HG03196 (cell line): ENCODE results near the gene MEF2D.

ENCODE experiments used
- ATAC-seq: cut with Tn5 transposase; IDR thresholded peaks from one replicate; pipeline ENCODE4 v1.9.1; 2021; ENCODE audit not compliant: unreplicated experiment

The MEF2D gene

GRCh38 chr1:156471496-156472490, 28.8 kb downstream of the MEF2D start:
- no peak for ATAC-seq

- no peak for ATAC-seq
Measured at GRCh38 chr1:156470473-156470872, 30.1 kb downstream of the MEF2D start.

GRCh38 chr1:156468693-156469345, 31.8 kb downstream of the MEF2D start:
- ATAC-seq: no peak

- ATAC-seq: no peak
Measured at GRCh38 chr1:156467906-156468305, 32.7 kb downstream of the MEF2D start.

- no peak for ATAC-seq
Measured at GRCh38 chr1:156467385-156467784, 33.2 kb downstream of the MEF2D start.

- ATAC-seq: no peak
Measured at GRCh38 chr1:156465747-156466365, 34.7 kb downstream of the MEF2D start.

GRCh38 chr1:156464825-156465452, 35.6 kb downstream of the MEF2D start:
- no peak for ATAC-seq

- no peak for ATAC-seq
Measured at GRCh38 chr1:156464335-156464734, 36.2 kb downstream of the MEF2D start.

GRCh38 chr1:156463874-156464273, 36.7 kb downstream of the MEF2D start:
- ATAC-seq: no peak

GRCh38 chr1:156462954-156463795, 37.4 kb downstream of the MEF2D start:
- ATAC-seq: no peak

- no peak for ATAC-seq
Measured at GRCh38 chr1:156461781-156462647, 38.6 kb downstream of the MEF2D start.

- ATAC-seq: no peak
Measured at GRCh38 chr1:156461109-156461508, 39.5 kb downstream of the MEF2D start.

- ATAC-seq: no peak
Measured at GRCh38 chr1:156460525-156460924, 40.0 kb downstream of the MEF2D start.

GRCh38 chr1:156458181-156458503, 42.4 kb downstream of the MEF2D start:
- no peak for ATAC-seq

- peak; percentile 72 for ATAC-seq
Measured at GRCh38 chr1:156456625-156457465, 43.7 kb downstream of the MEF2D start.

GRCh38 chr1:156455362-156455761, 45.2 kb downstream of the MEF2D start:
- no peak for ATAC-seq

GRCh38 chr1:156452907-156453306, 47.7 kb downstream of the MEF2D start:
- ATAC-seq: no peak

- no peak for ATAC-seq
Measured at GRCh38 chr1:156451505-156452160, 48.9 kb downstream of the MEF2D start.
